Caki2 (cell line): ENCODE data around the gene RCBTB2. TPM values are rescaled to one million over a fixed set of nuclear protein-coding genes. Genes with fewer than 3 reads are reported as not detected.

Experiments
- total RNA-seq: library from RNA; depleted of rRNA; stranded (reverse); fragments of >200 nt; shearing (Covaris generic); gene quantifications from 2 replicates; pipeline ENCODE4 v1.2.3, GENCODE V29; 2014; ENCODE audit warnings: low replicate concordance; rRNA removed

RCBTB2 gene
- total RNA-seq, 1 experiment from 2014 or later, result 1.7 TPM

Other genes starting within 250 kb of the RCBTB2 start
- 16.4 and 18.6 TPM in 2 replicates for gene RB1, start 229.3 kb downstream of the RCBTB2 start, total RNA-seq
- not detected in 2 replicates for gene LPAR6, start 120.0 kb downstream of the RCBTB2 start, total RNA-seq
- gene CYSLTR2, start 120.8 kb upstream of the RCBTB2 start, total RNA-seq, result not detected in 2 replicates